ENCODE data around the gene SYT11. TPM values are rescaled to one million over a fixed set of nuclear protein-coding genes. Genes with fewer than 3 reads are reported as not detected.

The SYT11 gene
- total and polyA plus RNA-seq, 9 of the 15 experiments (the other 6 are each of a cell fraction or from before 2014, with no cell fraction given), result 0.05 to 0.18 (median 0.11) TPM

DNA sequence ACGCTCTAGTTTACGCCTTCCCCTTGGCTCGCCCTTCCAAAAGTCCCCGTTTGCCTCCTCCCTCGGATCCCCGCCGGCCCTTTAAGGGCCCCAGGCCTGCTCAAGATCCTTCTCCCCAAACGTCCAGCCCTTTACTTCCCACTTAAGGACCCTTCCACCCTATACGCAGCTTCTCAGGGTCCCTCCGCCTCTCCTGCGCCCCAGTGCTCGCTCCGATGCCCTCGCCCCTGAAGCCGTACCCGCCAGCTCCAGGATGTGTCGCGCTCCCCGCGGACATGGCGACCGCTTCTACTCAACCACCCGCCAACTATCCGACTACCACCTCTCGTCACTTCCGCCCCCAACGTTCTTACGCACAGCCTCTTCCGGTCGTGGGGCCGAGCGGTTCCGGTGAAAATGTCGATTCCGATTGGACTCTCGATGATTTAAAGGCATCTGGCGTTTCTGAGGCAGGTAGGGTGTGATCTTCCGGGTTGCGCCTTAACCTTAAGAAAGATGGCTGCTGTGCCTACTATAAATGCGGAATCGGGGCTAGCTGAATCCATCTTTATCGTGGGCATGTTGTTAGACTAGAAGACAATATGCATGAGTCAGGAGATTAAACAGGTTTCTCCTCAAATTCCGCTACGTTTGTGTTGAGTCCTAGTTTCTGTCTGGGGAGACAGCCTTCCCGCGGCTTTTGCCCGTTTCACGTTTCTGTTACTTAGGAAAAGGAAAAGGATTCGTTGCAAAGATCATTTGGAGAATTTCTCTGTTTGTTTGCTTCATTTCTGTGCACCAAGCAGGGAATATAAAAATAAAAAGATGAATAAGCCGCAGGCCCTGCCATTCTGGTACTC, 74.9 kb downstream of the SYT11 start, which contains the start of gene KHDC4 (continued):
- TF ChIP-seq MTA2 (IDR thresholded peaks at IDR 0.05; ENCODE audit: low read depth) (peak; percentile 76), RBM17 (IDR thresholded peaks at IDR 0.05; ENCODE audit: borderline replicate concordance, low read depth, low read length) (no peak), KAT8 (IDR thresholded peaks at IDR 0.05; ENCODE audit: low read depth) (peak; percentile 58; the same call in 1 of the 2 replicates), CHD1 (IDR thresholded peaks at IDR 0.05; ENCODE audit: low read length) (peak; percentile 38), TAF7 (tag; IDR thresholded peaks at IDR 0.05) (peak; percentile 92), SP1 (CRISPR knock-in tag; IDR thresholded peaks at IDR 0.05) (peak; percentile 68), SPI1 (IDR thresholded peaks at IDR 0.05; ENCODE audit: borderline replicate concordance, low read depth, low read length) (peak; percentile 78), WHSC1 (IDR thresholded peaks at IDR 0.05; ENCODE audit: low read length) (no peak), TARDBP (IDR thresholded peaks at IDR 0.05) (peak; percentile 18; the same call in 1 of the 2 replicates), ZKSCAN1 (IDR thresholded peaks at IDR 0.05; ENCODE audit: low read depth, low read length) (no peak; the same call in 1 of the 2 replicates), SIN3A (IDR thresholded peaks at IDR 0.05; ENCODE audit: borderline replicate concordance in 2 of 2, control insufficient read depth in 1 of 2, low read depth in 2 of 2, low read length in 2 of 2) (peak; percentile 58 to 82; a peak in 2 of 4 replicates), SMC3 (conservative IDR thresholded peaks at IDR 0.05; ENCODE audit: insufficient read depth, low read depth, low read length) (no peak), KLF10 (CRISPR knock-in tag; IDR thresholded peaks at IDR 0.05) (no peak), MBD2 (IDR thresholded peaks at IDR 0.05; ENCODE audit: borderline replicate concordance, low read depth) (peak; percentile 88), FOXA3 (CRISPR knock-in tag; conservative IDR thresholded peaks at IDR 0.05 in 1 of 2, IDR thresholded peaks at IDR 0.05 in 1 of 2) (peak in 1 of 2 experiments; percentile 54; a peak in 1 of 4 replicates), ARID2 (IDR thresholded peaks at IDR 0.05) (no peak), SNRNP70 (optimal IDR thresholded peaks at IDR 0.05; ENCODE audit: low read depth, low read length) (no peak), FOS (IDR thresholded peaks at IDR 0.05; ENCODE audit: extremely low read depth, insufficient read length) (peak; percentile 13), ZZZ3 (IDR thresholded peaks at IDR 0.05) (peak; percentile 93), SMARCA4 (IDR thresholded peaks at IDR 0.05) (no peak), TEAD2 (tag; IDR thresholded peaks at IDR 0.05) (no peak), JUNB (CRISPR knock-in tag; conservative IDR thresholded peaks at IDR 0.05) (no peak), YY1 (IDR thresholded peaks at IDR 0.05; ENCODE audit: borderline replicate concordance in 1 of 3, control insufficient read depth in 1 of 3, extremely low read depth in 1 of 3, insufficient read depth in 3 of 3, insufficient read length in 1 of 3, insufficient replicate concordance in 2 of 3, low read depth in 1 of 3, low read length in 2 of 3) (peak; percentile 86 to 99 (median 96)), L3MBTL2 (IDR thresholded peaks at IDR 0.05) (peak; percentile 32)
- TF ChIP-seq, protein P1, sequence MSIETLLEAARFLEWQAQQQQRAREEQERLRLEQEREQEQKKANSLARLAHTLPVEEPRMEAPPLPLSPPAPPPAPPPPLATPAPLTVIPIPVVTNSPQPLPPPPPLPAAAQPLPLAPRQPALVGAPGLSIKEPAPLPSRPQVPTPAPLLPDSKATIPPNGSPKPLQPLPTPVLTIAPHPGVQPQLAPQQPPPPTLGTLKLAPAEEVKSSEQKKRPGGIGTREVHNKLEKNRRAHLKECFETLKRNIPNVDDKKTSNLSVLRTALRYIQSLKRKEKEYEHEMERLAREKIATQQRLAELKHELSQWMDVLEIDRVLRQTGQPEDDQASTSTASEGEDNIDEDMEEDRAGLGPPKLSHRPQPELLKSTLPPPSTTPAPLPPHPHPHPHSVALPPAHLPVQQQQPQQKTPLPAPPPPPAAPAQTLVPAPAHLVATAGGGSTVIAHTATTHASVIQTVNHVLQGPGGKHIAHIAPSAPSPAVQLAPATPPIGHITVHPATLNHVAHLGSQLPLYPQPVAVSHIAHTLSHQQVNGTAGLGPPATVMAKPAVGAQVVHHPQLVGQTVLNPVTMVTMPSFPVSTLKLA (conservative IDR thresholded peaks at IDR 0.05), result peak; percentile 59 to 82; a peak in 3 of 4 replicates
- TF ChIP-seq, protein P2, sequence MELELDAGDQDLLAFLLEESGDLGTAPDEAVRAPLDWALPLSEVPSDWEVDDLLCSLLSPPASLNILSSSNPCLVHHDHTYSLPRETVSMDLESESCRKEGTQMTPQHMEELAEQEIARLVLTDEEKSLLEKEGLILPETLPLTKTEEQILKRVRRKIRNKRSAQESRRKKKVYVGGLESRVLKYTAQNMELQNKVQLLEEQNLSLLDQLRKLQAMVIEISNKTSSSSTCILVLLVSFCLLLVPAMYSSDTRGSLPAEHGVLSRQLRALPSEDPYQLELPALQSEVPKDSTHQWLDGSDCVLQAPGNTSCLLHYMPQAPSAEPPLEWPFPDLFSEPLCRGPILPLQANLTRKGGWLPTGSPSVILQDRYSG (tag; conservative IDR thresholded peaks at IDR 0.05; ENCODE audit: low read depth), result peak; percentile 86; the same call in 1 of the 2 replicates
